ENCODE data around the gene ARSB. TPM values are rescaled to one million over a fixed set of nuclear protein-coding genes. Genes with fewer than 3 reads are reported as not detected.

ARSB gene
- total RNA-seq, 1 experiment from 2014 or later = 11.4 TPM

DNA sequence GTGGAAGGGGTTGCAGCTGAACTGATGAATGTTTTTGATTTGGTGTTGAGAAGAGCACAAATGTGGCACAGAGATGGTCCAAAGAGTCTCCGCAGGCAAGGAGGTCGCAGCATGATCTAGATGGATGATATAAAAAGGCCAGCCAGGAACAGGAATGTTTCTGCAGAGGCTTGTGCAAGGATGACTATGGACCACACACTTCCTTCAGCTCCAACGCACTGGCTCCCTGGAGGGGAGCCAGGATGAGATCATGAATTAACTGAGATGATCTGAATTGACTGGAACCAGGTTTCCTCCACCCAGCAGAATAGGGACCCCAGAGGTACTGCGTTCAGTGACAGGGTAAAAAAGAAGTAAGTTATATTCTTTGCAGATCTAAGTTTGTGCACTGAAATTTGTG, 89.0 kb downstream of the ARSB start:
- H2BK120ac ChIP-seq (ENCODE audit: low read depth, low read length, poor library complexity, severe bottlenecking) = no peak overlapping the region

More for the DNA sequence above, 89.0 kb downstream of the ARSB start:
- WGBS (ENCODE audit: extremely low coverage, insufficient read length, low lambda C conversion rate) = no CpG with 5 or more reads among the region's 4 CpGs
- H3K27ac Mint-ChIP-seq = no peak overlapping the region
- H3K27me3 ChIP-seq (ENCODE audit: insufficient read depth, low read length) = no peaks in the 10 kb centered on the region
- H4K20me1 ChIP-seq (ENCODE audit: control insufficient read depth, insufficient read depth, insufficient read length) = no peaks in the 10 kb centered on the region
- no peak overlapping the region for H3K4ac ChIP-seq (ENCODE audit: low read depth, low read length)
- H3K23me2 ChIP-seq (ENCODE audit: insufficient read length, low read depth, low read length, poor library complexity, severe bottlenecking) = no peaks in the 10 kb centered on the region
- no peak overlapping the region for H3K14ac ChIP-seq (ENCODE audit: insufficient read depth, low read length)
- no peak overlapping the region for H4K8ac ChIP-seq (replicated peaks; ENCODE audit: insufficient read length, low read depth, low read length)
- H3K27ac ChIP-seq (ENCODE audit: insufficient read length, low read depth, low read length) = no peak overlapping the region
- H2BK20ac ChIP-seq (ENCODE audit: low read depth, low read length, poor library complexity, severe bottlenecking) = no peak overlapping the region
- H3K9me3 ChIP-seq (ENCODE audit: control insufficient read depth, low read depth, low read length) = no peaks in the 10 kb centered on the region
- H3K9me3 Mint-ChIP-seq = no peaks in the 10 kb centered on the region
- no peak overlapping the region for H4K91ac ChIP-seq (ENCODE audit: insufficient read length, low read depth, low read length)
- TF ChIP-seq, protein P1, sequence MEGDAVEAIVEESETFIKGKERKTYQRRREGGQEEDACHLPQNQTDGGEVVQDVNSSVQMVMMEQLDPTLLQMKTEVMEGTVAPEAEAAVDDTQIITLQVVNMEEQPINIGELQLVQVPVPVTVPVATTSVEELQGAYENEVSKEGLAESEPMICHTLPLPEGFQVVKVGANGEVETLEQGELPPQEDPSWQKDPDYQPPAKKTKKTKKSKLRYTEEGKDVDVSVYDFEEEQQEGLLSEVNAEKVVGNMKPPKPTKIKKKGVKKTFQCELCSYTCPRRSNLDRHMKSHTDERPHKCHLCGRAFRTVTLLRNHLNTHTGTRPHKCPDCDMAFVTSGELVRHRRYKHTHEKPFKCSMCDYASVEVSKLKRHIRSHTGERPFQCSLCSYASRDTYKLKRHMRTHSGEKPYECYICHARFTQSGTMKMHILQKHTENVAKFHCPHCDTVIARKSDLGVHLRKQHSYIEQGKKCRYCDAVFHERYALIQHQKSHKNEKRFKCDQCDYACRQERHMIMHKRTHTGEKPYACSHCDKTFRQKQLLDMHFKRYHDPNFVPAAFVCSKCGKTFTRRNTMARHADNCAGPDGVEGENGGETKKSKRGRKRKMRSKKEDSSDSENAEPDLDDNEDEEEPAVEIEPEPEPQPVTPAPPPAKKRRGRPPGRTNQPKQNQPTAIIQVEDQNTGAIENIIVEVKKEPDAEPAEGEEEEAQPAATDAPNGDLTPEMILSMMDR (conservative IDR thresholded peaks at IDR 0.05) = no peak
- H3K79me2 ChIP-seq (ENCODE audit: insufficient read depth, low read length) = no peaks in the 10 kb centered on the region
- H3K4me1 Mint-ChIP-seq = peaks cover 5% of the 10 kb centered on the region in 2 experiments
- H2BK5ac ChIP-seq (ENCODE audit: insufficient read length, low read length) = no peak overlapping the region
- H2AK5ac ChIP-seq (ENCODE audit: insufficient read length, low read length) = no peak overlapping the region
- no peak overlapping the region for H3T11ph ChIP-seq (ENCODE audit: low read length)
- no peaks in the 10 kb centered on the region for H3K4me1 ChIP-seq (ENCODE audit: insufficient read depth, low read length)
- no peak for DNase-seq
- H2BK12ac ChIP-seq (ENCODE audit: insufficient read length, low read depth, low read length) = no peak overlapping the region
- no peak overlapping the region for H3K4me3 Mint-ChIP-seq
- H3K23ac ChIP-seq (ENCODE audit: insufficient read length, low read depth, low read length) = no peak overlapping the region
- H2AFZ ChIP-seq (ENCODE audit: low read length) = no peak overlapping the region
- H4K5ac ChIP-seq (ENCODE audit: insufficient read length, low read depth, low read length) = no peak overlapping the region
- no peak overlapping the region for H3K56ac ChIP-seq (ENCODE audit: insufficient read length, low read depth, low read length)
- no peak overlapping the region for H2BK15ac ChIP-seq (ENCODE audit: low read depth, low read length)
- H3K9ac ChIP-seq (ENCODE audit: extremely low read depth, insufficient read length, low read length) = no peak overlapping the region
- no peaks in the 10 kb centered on the region for H3K79me1 ChIP-seq (ENCODE audit: insufficient read depth, low read depth, low read length, poor library complexity, severe bottlenecking)
- no peak overlapping the region for H3K4me2 ChIP-seq (ENCODE audit: insufficient read depth, insufficient read length, low read length)
- H3K36me3 Mint-ChIP-seq (ENCODE audit: insufficient read depth in 1 of 3, low read depth in 3 of 3) = no peaks in the 10 kb centered on the region
- H3K27me3 Mint-ChIP-seq (ENCODE audit: low read depth) = no peaks in the 10 kb centered on the region
- no peak overlapping the region for H3K18ac ChIP-seq (ENCODE audit: insufficient read length, low read depth, low read length)

All from H9 (cell line).